K562 (cell line): ENCODE data around the gene LPAR3. TPM values are rescaled to one million over a fixed set of nuclear protein-coding genes. Genes with fewer than 3 reads are reported as not detected.

ENCODE experiments used
- ATAC-seq: fragments of 200-7000 bp; cut with Tn5 transposase; 3 replicates; pipeline ENCODE4 v1.9.1; 2020; ENCODE audit warnings: moderate library complexity
- BruUV-seq: library from RNA; stranded (reverse); fragments of 400-500 nt; replicated peaks from 2 replicates; lab custom pipeline; 2021; lab: Mats Ljungman, UMichigan
- CTCF ChIA-PET: fragments of 300-600 bp; formaldehyde crosslinking; extraction: SDS; loops from one replicate; lab custom pipeline; 2021; ENCODE audit warnings: low intra/inter-chr PET ratio; lab: Yijun Ruan, JAX
- POLR2A ChIA-PET: fragments of 300-600, 350-650 bp; sonication (Branson Sonifier 250); formaldehyde crosslinking; extraction: SDS; loops from one replicate; lab custom pipeline; 2021; ENCODE audit warnings: antibody characterized with exemption, inconsistent platforms; lab: Yijun Ruan, JAX
- DNase-seq, 4 experiments: peaks; one replicate each; pipeline versions ENCODE4 v3.0.0 to v3.0.0-alpha.2; 2011 to 2018; ENCODE audit warnings: low spot score in 3 of 4, mixed read lengths in 3 of 4; ENCODE audit errors: extremely low read depth in 1 of 4
- FAIRE-seq: peaks from 2 replicates; lab custom pipeline; 2011; peaks lifted over from hg19 to GRCh38; lab: Jason Lieb, UNC
- H2AFZ ChIP-seq: 2 replicates; pipeline ENCODE4 v1.6.0; 2011; ENCODE audit warnings: low read depth, low read length, control low read depth, inconsistent platforms
- H3K27ac ChIP-seq: fragments of 200-600 bp; 3 replicates; pipeline ENCODE4 v1.8.0; 2011; ENCODE audit warnings: low read depth, mild to moderate bottlenecking, control low read depth, inconsistent platforms, low read length, moderate library complexity, mixed read lengths; ENCODE audit errors: extremely low read depth
- H3K27me3 ChIP-seq, 2 experiments: fragments of 300-600 bp in 1 of 2; 2 replicates in 1 of 2; 3 replicates in 1 of 2; pipeline versions ENCODE4 v1.6.0 to v1.8.0; 2011; ENCODE audit warnings: inconsistent platforms in 2 of 2, low read length in 2 of 2, mild to moderate bottlenecking in 1 of 2, mixed read lengths in 1 of 2, moderate library complexity in 1 of 2; ENCODE audit not compliant: control insufficient read depth in 2 of 2, insufficient read depth in 2 of 2
- H3K36me3 ChIP-seq: fragments of 300-600 bp; 3 replicates; pipeline ENCODE4 v1.8.0; 2011; ENCODE audit warnings: mild to moderate bottlenecking, low read length, inconsistent platforms; ENCODE audit not compliant: control insufficient read depth, insufficient read depth
- H3K4me1 ChIP-seq, 2 experiments: fragments of 200-600 bp in 1 of 2; replicated peaks in 1 of 2; 2 replicates in 1 of 2; 3 replicates in 1 of 2; pipeline versions ENCODE4 v1.5.1 to v1.8.0; 2011; ENCODE audit warnings: inconsistent platforms in 2 of 2, low read length in 2 of 2, mild to moderate bottlenecking in 1 of 2, mixed read lengths in 1 of 2, moderate library complexity in 1 of 2; ENCODE audit not compliant: control insufficient read depth in 2 of 2, insufficient read depth in 2 of 2
- H3K4me2 ChIP-seq: 2 replicates; pipeline ENCODE4 v1.6.1; 2011; ENCODE audit warnings: low read length, control low read depth, inconsistent platforms, mixed read lengths; ENCODE audit not compliant: insufficient read depth
- H3K4me3 ChIP-seq: fragments of 200-600 bp; sonication (generic), shearing (Covaris generic); 2 replicates; pipeline ENCODE4 v1.5.1; 2016; ENCODE audit warnings: control low read depth, inconsistent platforms
- H3K79me2 ChIP-seq: fragments of 200-600 bp; 3 replicates; pipeline ENCODE4 v1.8.0; 2011; ENCODE audit warnings: low read length, inconsistent platforms; ENCODE audit not compliant: control insufficient read depth, insufficient read depth
- H3K9ac ChIP-seq, 2 experiments: 2 replicates each; pipeline versions ENCODE4 v1.6.0 to v1.6.1; 2011; ENCODE audit warnings: low read depth in 2 of 2, low read length in 2 of 2, control low read depth in 1 of 2, inconsistent platforms in 1 of 2, mild to moderate bottlenecking in 1 of 2, mixed read lengths in 1 of 2; ENCODE audit not compliant: insufficient read depth in 1 of 2
- H3K9me1 ChIP-seq: one replicate; pipeline ENCODE4 v1.6.0; 2011; ENCODE audit warnings: inconsistent platforms, mild to moderate bottlenecking, low read length, moderate library complexity; ENCODE audit not compliant: control insufficient read depth, insufficient read depth
- H3K9me3 ChIP-seq: replicated peaks from 2 replicates; pipeline ENCODE4 v1.5.1; 2011; ENCODE audit warnings: low read depth, low read length, inconsistent platforms; ENCODE audit not compliant: control insufficient read depth, insufficient read depth
- H4K20me1 ChIP-seq: replicated peaks from 2 replicates; pipeline ENCODE4 v1.6.1; 2011; ENCODE audit warnings: low read length, inconsistent platforms, mixed read lengths; ENCODE audit not compliant: control insufficient read depth, insufficient read depth
- IRF9 ChIP-seq: fragments of 450-650 bp; IDR thresholded peaks from 2 replicates; pipeline ENCODE4 v1.6.1; 2016; ENCODE audit warnings: missing biosample characterization, missing genetic modification characterization
- MYC ChIP-seq, 2 experiments: fragments of 250-450 bp in 1 of 2; sonication (Bioruptor Pico) in 1 of 2; IDR thresholded peaks; 2 replicates each; pipeline versions ENCODE4 v1.5.1 to v1.6.1; 2012 to 2021; ENCODE audit warnings: low read depth in 2 of 2, borderline replicate concordance in 1 of 2, improper control_type of control experiment in 1 of 2, low read length in 1 of 2, mild to moderate bottlenecking in 1 of 2, moderate library complexity in 1 of 2
- NR3C1 ChIP-seq: sonication (generic); formaldehyde crosslinking; IDR thresholded peaks from 2 replicates; pipeline ENCODE4 v1.8.1; 2022; ENCODE audit warnings: missing genetic modification reagents
- SPI1 ChIP-seq: IDR thresholded peaks from 2 replicates; pipeline ENCODE4 v1.6.1; 2011; ENCODE audit warnings: low read depth, low read length, control low read depth, borderline replicate concordance
- ZFP1 ChIP-seq: fragments of 450-650 bp; formaldehyde crosslinking; IDR thresholded peaks from 2 replicates; pipeline ENCODE4 v1.4.0; 2020; ENCODE audit warnings: mild to moderate bottlenecking, mixed read lengths
- ZNF23 ChIP-seq: fragments of 250-450 bp; sonication (Bioruptor Pico); IDR thresholded peaks from 2 replicates; pipeline ENCODE4 v1.4.0; 2020; ENCODE audit warnings: mild to moderate bottlenecking
- WGBS: fragments of 100-300 bp; shearing (Covaris generic); methylation state at CpG from one replicate; pipeline ENCODE4 v1.1.6; 2016; ENCODE audit warnings: low coverage, mixed read lengths; ENCODE audit not compliant: insufficient coverage; ENCODE audit errors: missing lambda C conversion rate; 5-methylcytosine and 5-hydroxymethylcytosine counted together
- in situ Hi-C: fragments of 300-500 bp; cut with MboI; formaldehyde crosslinking; loops from 4 replicates; pipeline ENCODE4 v1.15.0; 2018; ENCODE audit warnings: inconsistent platforms, mixed read lengths
- intact Hi-C: fragments of 100-400 bp; cut with micrococcal nuclease; formaldehyde crosslinking; loops from 2 replicates; pipeline ENCODE4 v1.14.2; 2022
- polyA plus RNA-seq, 8 experiments: library from polyadenylated mRNA; depleted of rRNA in 4 of 8; stranded (reverse) in 5 of 8; unstranded in 3 of 8; fragments of >200 nt; fragmentation: Nextera tagmentation in 2 of 8; fragmentation: Illumina TruSeq in 1 of 8; extraction: Ambion mirVana in 2 of 8; extraction: Trizol in 1 of 8; gene quantifications; 2 replicates each; pipeline versions ENCODE4 v1.2.1 to v1.2.3, GENCODE V29; 2011 to 2014; ENCODE audit warnings: inconsistent platforms in 1 of 8, missing spikeins in 1 of 8
- total RNA-seq, 7 experiments: library from RNA; depleted of rRNA in 6 of 7; stranded (reverse); fragments of >200 nt in 6 of 7; fragmentation: Illumina TruSeq in 2 of 7; extraction: Trizol in 2 of 7; gene quantifications; 2 replicates each; pipeline versions ENCODE4 v1.2.1 to v1.2.3, GENCODE V29; 2011 to 2021; ENCODE audit warnings: low replicate concordance in 1 of 7

Gene LPAR3
- total and polyA plus RNA-seq, 9 of the 15 experiments (the other 6 are each of a cell fraction or from before 2014, with no cell fraction given), result 0.11 TPM; not detected in 8

- intact Hi-C loops, result loop anchor here (5.0 to 10.0 kb wide), 4 partner anchors 163 to 842 kb away; no protein-coding TSS in a partner anchor
- in situ Hi-C loops, result loop anchor here (25.0 kb wide), 1 partner anchor 637 kb away; the partner anchor contains the start of gene PRKACB
- ChIA-PET POLR2A (no interaction called here), CTCF (no interaction called here)
- Histone ChIP-seq H3K9me3 (no peaks in the 10 kb centered on the region), H3K9me1 (no peaks in the 10 kb centered on the region), H2AFZ (no peak overlapping the region), H3K27ac (no peak overlapping the region), H3K9ac (no peak overlapping the region), H3K79me2 (no peaks in the 10 kb centered on the region), H3K4me2 (no peak overlapping the region), H3K27me3 (peaks cover 2 to 14% of the 10 kb centered on the region in 2 experiments; a peak in 3 of 5 replicates), H4K20me1 (no peaks in the 10 kb centered on the region), H3K4me3 (no peak overlapping the region), H3K36me3 (no peaks in the 10 kb centered on the region; the same call in 2 of the 3 replicates), H3K4me1 (no peaks in the 10 kb centered on the region)
- ATAC-seq, result no peak
- no peak for FAIRE-seq
- TF ChIP-seq MYC (IDR thresholded peaks at IDR 0.05; ENCODE audit: low read depth, low read length) (no peak), MYC (CRISPR knock-in tag; IDR thresholded peaks at IDR 0.05; ENCODE audit: borderline replicate concordance, low read depth) (no peak), ZFP1 (CRISPR knock-in tag) (no peak), IRF9 (tag) (no peak), ZNF23 (CRISPR knock-in tag) (peak; percentile 58; the same call in 1 of the 2 replicates), NR3C1 (CRISPR knock-in tag) (no peak), SPI1 (peak; percentile 67)
- whole genome bisulfite sequencing, result 0% methylated on average over 4 of the region's 4 CpGs
- DNase-seq, result no peak
- no TSS peak for BruUV-seq
Measured at GRCh38 chr1:84773933-84774497, 119.0 kb downstream of the LPAR3 start.
